ENCODE measurements around the gene ILF2.
"Not testable (repeated sequence)": the region's sequence is repeated elsewhere in the genome, so short reads cannot be mapped to it uniquely, and the experiment has no call there.

Gene ILF2

GRCh38 chr1:153647346-153647714 is 23.5 kb downstream of the ILF2 start:
- no peak for FAIRE-seq

DNA sequence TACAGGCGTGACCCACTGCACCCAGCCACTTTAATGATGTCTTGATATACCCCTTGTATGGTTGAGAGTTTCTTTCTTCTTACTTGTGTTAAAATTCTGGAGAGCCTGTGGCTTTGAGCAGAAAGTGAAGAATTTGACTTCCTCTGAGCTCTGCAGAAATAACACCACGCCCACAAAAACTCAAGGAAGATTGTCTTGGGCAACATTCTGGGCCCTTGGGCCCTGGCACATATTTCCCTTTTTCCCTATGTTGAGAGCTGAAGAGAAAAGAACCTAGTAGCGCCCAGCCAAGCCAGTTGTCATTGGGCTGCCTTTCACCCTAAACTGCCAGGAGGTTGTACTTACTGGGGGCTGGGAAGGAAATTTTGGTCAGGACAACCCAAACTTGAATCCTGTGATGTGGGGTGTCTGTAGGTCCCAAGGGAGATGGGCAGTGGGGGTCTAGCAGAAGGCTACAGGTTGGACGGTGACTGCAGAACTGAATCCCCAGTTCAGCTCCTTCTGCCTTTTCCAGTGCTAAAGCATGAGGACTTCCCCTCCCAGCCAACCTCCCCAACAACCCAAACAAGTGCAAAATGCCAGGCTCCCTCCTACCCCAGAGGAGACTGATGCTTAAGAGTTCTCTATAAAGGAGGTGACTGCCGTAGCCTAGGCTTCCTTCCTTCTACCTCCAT is 24.0 kb downstream of the ILF2 start:
- no peak for FAIRE-seq

DNA sequence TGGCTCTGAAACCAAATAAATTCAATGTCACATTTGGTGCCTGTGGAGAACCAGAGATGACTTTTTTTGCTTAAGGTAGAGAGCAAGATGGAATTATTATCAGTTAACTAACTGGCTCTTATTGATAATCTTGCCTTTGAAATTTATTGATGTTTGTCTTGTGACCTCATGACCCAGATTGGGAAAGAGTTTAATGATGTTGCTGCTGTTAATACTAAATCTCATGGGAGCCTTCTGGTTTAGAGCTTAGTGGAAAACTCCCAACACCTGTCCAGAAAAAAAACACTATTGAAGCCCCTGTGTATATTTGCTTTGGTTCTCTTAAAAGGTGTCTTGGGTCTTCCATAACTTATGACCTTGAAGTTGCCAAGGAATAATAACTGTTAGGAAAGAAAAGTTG is 27.0 kb downstream of the ILF2 start:
- FAIRE-seq = no peak

DNA sequence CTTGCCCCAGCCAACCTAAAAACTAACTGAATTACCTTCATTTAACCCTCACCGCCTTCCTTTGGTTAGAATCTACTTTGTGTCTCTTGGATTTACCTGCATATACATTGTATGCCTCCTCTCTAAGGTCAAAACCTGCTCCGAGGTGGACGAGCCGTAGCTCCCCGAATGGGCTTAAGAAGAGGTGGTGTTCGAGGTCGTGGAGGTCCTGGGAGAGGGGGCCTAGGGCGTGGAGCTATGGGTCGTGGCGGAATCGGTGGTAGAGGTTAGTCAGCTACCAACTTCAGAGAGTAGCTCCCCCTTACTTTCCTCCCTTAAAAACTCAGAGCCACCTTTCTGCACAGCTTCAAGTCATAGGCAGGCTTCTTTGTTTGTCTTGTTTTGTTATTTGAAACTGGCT is 27.7 kb downstream of the ILF2 start:
- no peak for FAIRE-seq

DNA sequence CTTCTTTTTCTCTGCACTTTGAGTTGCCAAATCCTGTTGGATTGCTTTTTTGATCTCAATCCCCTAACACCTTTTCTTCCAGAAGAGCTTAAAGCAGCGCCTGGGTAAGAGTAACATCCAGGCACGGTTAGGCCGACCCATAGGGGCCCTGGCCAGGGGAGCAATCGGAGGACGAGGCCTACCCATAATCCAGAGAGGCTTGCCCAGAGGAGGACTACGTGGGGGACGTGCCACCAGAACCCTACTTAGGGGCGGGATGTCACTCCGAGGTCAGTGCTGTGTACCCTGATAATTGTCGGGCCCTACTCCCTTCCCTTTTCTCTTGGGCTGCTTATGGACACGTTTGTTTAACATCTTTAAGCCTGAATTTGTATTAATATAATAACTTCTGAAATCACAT is 28.6 kb downstream of the ILF2 start:
- no peak for FAIRE-seq

DNA sequence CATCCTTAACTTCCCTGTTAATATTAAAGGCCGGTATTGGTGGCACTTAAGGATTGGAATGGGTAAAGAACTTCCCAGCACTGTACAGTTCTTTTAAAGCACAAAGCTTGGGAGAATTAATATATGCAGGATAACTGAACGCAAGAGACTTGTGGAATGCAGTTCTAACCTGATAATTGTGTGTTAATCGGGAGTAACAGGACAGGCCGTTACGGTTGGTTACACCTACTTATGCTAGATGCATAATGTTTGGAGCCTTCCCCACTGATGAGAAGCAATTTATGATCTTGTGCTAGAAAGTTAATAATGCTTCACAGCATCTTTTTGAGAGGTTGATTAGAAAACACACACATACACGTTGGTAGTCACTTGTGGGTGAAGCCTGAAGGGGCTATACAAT is 29.9 kb downstream of the ILF2 start:
- no peak for FAIRE-seq

DNA sequence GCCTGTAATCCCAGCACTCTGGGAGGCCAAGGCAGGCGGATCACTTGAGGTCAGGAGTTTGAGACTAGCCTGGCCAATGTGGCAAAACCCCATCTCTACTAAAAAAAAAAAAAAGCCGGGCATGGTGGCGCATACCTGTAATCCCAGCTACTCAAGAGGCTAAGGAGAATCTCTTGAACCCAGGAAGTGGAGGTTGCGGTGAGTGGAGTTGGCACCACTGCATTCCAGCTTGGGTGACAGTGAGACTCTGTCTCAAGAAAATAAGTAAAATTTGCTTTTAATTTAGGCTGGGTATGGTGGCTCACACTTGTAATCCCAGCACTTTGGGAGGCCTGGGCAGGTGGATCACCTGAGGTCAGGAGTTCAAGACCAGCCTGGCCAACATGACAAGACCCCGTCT is 30.6 kb downstream of the ILF2 start:
- FAIRE-seq = not testable (repeated sequence)

DNA sequence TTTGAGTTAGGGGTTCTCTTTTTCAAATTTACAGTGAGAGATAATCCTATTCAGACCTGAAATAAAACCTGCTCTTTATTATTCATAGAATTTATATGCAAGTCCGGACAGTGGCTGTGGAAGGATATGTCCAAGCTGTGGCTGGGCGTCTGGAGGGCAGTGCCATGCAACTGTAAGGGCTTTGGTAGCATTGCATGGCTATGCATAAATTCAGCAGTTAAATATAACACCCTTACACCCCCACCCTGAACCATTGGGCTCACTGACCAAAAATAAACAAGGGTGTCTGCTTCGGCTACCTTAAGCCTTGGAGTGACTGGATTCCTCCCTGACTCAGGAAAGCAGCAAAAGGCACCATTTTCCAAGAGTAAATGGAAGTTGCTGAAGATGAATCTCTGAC is 31.5 kb downstream of the ILF2 start:
- FAIRE-seq = no peak

- FAIRE-seq = no peak
Observed at GRCh38 chr1:153638261-153638660, 32.5 kb downstream of the ILF2 start.

GRCh38 chr1:153636312-153636711 is 34.5 kb downstream of the ILF2 start:
- no peak for FAIRE-seq

DNA sequence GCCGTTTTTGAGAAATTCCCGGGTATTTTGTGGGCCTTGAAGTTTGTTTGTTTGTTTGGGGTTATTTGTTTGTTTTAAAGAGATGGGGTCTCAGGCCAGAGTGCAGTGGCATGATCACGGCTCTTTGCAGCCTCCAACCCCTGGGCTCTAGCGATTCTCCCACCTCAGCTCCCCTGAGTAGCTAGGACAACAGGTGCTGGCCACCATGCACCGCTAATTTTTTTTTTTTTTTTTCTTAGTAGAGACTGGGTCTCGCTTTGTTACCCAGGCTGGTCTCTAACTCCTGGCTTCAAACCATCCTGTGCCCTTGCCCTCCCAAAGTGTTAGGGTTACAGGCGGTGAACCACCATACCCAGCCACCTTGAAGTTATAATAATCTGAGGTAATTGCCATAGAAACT is 34.9 kb downstream of the ILF2 start:
- no peak for FAIRE-seq

GRCh38 chr1:153633754-153634665 is 36.8 kb downstream of the ILF2 start, which contains the start of gene CHTOP:
Gene CHTOP, plus strand, starts transcription at chr1:153634066. Its CDS starts 2,523 bp downstream, at chr1:153636589.
- FAIRE-seq = peak; percentile 97

GRCh38 chr1:153633161-153633753 is 37.5 kb downstream of the ILF2 start:
- no peak for FAIRE-seq

DNA sequence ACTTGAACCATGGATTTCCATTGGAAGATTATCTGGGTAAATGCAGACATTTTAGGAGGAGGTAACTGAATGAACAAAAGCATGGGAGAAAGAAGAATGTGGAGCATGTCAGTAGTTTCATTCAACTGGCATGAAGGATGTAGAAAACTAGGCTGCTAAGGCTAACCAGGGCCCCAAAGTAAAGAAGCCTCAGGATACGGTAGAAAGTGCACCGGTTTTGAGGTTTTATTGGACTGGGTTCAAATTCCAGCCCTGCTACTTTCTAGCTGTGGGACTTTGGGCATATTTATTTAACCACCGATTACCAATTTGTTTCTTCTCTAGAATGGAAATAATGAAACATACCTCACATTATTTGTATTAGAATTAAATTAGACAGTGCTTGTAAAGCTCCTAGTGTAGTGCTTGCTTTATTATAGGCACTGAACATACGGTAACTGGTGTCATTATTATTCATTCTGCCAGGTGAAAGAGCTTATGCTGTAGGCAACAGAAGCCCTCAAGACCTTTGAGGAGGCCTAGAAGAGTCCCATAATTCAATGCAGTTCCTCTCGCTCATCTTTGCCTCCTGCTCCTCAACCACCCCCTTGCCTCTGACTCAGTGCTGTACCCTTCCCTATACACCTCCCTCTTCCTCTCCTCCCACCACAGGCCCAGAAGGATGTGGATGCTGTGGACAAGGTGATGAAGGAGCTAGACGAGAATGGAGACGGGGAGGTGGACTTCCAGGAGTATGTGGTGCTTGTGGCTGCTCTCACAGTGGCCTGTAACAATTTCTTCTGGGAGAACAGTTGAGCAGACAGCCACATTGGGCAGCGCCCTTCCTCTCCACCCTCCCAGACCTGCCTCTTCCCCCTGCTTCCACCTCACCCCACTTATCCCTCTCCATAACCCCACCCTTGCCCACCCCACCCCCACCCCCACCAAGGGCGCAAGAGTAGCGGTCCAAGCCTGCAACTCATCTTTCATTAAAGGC is 39.5 kb downstream of the ILF2 start:
- no peak for FAIRE-seq

DNA sequence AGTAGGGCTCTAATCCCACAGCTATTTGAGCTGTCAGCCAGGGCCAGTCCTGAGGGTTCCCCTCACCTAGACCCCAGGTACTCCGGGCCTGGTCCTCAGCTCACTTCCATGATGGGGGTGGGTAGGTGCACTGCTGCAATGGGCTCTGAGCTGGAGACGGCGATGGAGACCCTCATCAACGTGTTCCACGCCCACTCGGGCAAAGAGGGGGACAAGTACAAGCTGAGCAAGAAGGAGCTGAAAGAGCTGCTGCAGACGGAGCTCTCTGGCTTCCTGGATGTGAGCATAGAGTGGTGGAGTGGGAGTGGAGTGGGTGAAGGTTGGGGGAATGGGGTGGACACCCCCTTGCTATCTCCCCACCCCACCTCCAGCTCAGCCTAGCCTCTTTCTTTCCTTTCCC is 40.4 kb downstream of the ILF2 start:
- FAIRE-seq = no peak

GRCh38 chr1:153629971-153630370 is 40.8 kb downstream of the ILF2 start:
- no peak for FAIRE-seq

DNA sequence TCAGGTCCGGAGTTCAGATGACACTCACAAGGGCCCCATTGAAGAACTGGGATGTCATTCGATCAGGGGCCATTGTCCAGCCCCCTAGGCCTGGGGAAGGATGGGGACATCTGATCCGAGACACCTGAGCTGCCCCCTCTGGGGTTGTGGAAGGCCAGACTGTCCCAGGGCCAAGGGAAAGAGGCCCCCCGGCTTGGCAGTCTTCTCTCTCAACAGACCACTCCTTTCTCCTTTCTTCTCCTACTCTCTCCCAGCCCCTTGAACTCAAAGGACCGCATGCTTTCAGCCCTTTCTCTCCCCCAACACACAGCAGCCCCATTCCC is 41.5 kb downstream of the ILF2 start:
- FAIRE-seq = no peak

DNA sequence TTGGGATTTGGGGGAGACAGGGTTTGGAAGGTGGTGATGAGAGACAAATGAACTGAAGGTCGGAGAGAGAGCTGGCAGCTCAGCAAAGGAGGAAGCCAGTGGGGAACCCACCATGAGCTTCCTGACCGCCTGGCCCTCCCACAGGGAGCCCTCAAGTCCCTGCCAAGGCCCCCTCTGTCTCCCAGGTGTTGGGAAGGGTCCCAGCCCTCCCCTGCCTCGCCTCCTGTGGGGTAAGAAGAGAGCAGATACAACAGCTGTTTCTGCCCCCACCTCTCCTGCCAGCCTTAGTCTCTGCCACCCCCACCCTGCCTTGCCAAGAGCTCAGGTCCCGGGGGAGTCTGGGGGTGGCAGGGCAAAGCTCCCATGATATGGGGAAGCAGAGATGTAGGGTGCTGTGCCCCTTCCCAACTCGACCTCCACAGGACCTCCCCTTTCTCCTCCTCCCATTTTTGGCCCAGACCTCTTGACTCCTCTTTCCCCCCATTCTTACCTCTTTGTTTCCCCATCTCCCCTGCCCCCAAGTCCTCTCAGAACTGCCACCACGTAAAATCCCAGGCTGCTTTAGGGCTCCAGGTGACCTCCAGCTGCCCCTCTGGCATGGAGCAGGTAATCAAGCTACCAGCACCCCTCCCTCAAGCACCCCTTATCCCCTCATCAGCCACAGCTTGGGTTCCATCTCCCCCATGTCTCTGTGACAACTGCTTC is 42.0 kb downstream of the ILF2 start:
- FAIRE-seq = no peak

- FAIRE-seq = no peak
Observed at GRCh38 chr1:153627715-153628626, 42.8 kb downstream of the ILF2 start, which contains the start of gene S100A1. Gene S100A1, plus strand, starts transcription at chr1:153628434. Its CDS starts 2,088 bp downstream, at chr1:153630522.

DNA sequence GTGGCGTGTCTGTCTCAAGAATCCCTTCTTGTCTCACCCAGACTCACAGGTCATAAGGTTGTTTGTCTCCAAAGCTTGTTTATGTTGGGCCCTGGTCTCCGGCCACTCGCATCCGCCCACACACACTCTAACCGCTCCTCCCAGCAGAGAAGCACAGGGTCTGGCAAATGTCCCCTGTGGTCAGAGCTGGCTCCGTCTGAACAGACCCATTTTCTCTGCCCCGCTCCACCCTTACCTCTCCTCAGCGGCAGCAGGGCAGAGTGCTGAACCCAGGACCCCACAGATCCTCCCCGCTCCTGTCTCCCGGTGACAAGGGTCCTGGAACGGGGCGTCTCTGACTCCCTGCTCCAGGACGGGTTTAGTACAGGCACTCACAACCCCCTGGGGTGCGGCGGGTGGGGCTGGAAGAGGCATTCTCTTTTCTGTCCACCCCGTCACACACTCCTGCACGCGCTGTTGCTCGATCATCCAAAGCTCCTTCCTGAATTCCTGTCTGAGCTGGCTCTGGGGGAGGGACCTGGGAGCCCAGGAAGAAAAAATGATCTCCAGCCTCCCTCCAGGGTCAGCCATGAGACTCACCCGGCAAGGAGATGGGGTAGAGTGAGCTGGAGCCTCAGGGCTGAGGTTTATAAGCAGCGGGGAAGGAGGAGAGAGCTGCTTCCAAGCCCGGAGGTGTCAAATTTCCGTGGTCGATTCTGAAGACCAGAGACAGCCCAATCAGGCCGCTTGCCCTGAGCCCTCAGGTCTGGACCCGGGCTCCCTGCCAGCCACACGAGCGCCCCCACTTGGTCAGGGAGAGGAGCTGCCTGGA is 43.7 kb downstream of the ILF2 start, which contains the start of gene S100A13:
S100A13 (minus strand) TSS at position 602 of the 811 bp plus-strand sequence. CDS start 1,033 bp downstream, outside the sequence.
- FAIRE-seq = peak; percentile 95
